SK-N-SH (cell line): ENCODE data around the gene BCL2L15. TPM values are rescaled to one million over a fixed set of nuclear protein-coding genes. Genes with fewer than 3 reads are reported as not detected.

ENCODE experiments used
- CTCF ChIA-PET: fragments of 300-600, 350-600 bp; formaldehyde crosslinking; extraction: SDS; loops from one replicate; lab custom pipeline; 2021; lab: Yijun Ruan, JAX
- POLR2A ChIA-PET: fragments of 350-600 bp; sonication (Branson Sonifier 250); formaldehyde crosslinking; extraction: SDS; loops from one replicate; lab custom pipeline; 2020; ENCODE audit warnings: antibody characterized with exemption, inconsistent platforms; lab: Yijun Ruan, JAX
- DNase-seq: peaks from one replicate; pipeline ENCODE4 v3.0.0; 2012
- H2AFZ ChIP-seq: fragments of 200-600 bp; sonication (generic); 2 replicates; pipeline ENCODE4 v1.8.1; 2016; ENCODE audit warnings: antibody characterized with exemption, mild to moderate bottlenecking, low read depth
- H3F3A ChIP-seq: fragments of 200-600 bp; sonication (generic); replicated peaks from 2 replicates; pipeline ENCODE3; 2016; ENCODE audit warnings: antibody characterized with exemption, mild to moderate bottlenecking; ENCODE audit not compliant: insufficient read depth
- H3K27ac ChIP-seq, 2 experiments: fragments of 200-500 bp in 1 of 2; fragments of 200-600 bp in 1 of 2; sonication (Bioruptor generic) in 1 of 2; sonication (generic), shearing (Covaris generic) in 1 of 2; 2 replicates each; pipeline versions ENCODE4 v1.5.1 to v1.6.1; 2014 to 2016; ENCODE audit warnings: low read depth in 2 of 2, inconsistent platforms in 1 of 2, low read length in 1 of 2, mild to moderate bottlenecking in 1 of 2, mixed read lengths in 1 of 2
- H3K27me3 ChIP-seq: fragments of 200-600 bp; sonication (generic), shearing (Covaris generic); 2 replicates; pipeline ENCODE4 v1.6.1; 2016; ENCODE audit warnings: mixed run types; ENCODE audit not compliant: insufficient read depth
- H3K36me3 ChIP-seq, 2 experiments: fragments of 200-500 bp in 1 of 2; fragments of 200-600 bp in 1 of 2; sonication (Bioruptor generic) in 1 of 2; sonication (generic) in 1 of 2; replicated peaks in 1 of 2; 2 replicates each; pipeline versions ENCODE3 to v1.5.1; 2014 to 2016; ENCODE audit warnings: low read length in 1 of 2, mild to moderate bottlenecking in 1 of 2; ENCODE audit not compliant: insufficient read depth in 2 of 2, control insufficient read depth in 1 of 2
- H3K4me1 ChIP-seq, 2 experiments: fragments of 200-500 bp in 1 of 2; fragments of 200-600 bp in 1 of 2; sonication (Bioruptor generic) in 1 of 2; sonication (generic), shearing (Covaris generic) in 1 of 2; 2 replicates each; pipeline versions ENCODE4 v1.5.1 to v1.6.1; 2014 to 2016; ENCODE audit warnings: low read depth in 1 of 2, low read length in 1 of 2, mixed run types in 1 of 2; ENCODE audit not compliant: insufficient read depth in 2 of 2, control insufficient read depth in 1 of 2
- H3K4me2 ChIP-seq: fragments of 200-600 bp; sonication (generic), shearing (Covaris generic); 2 replicates; pipeline ENCODE4 v1.6.1; 2017; ENCODE audit warnings: mixed run types
- H3K4me3 ChIP-seq, 2 experiments: fragments of 200-500 bp in 1 of 2; fragments of 200-600 bp in 1 of 2; sonication (Bioruptor generic) in 1 of 2; sonication (generic), shearing (Covaris generic) in 1 of 2; 2 replicates each; pipeline versions ENCODE4 v1.5.1 to v1.8.1; 2014 to 2016; ENCODE audit warnings: low read depth in 2 of 2, inconsistent platforms in 1 of 2, low read length in 1 of 2, mild to moderate bottlenecking in 1 of 2, mixed read lengths in 1 of 2, moderate library complexity in 1 of 2
- H3K79me2 ChIP-seq: fragments of 200-600 bp; sonication (generic); 2 replicates; pipeline ENCODE4 v1.8.1; 2017; ENCODE audit warnings: mild to moderate bottlenecking; ENCODE audit not compliant: insufficient read depth
- H3K9ac ChIP-seq: fragments of 200-600 bp; sonication (generic); 2 replicates; pipeline ENCODE4 v1.6.1; 2017; ENCODE audit warnings: mixed run types
- H3K9me2 ChIP-seq: fragments of 200-600 bp; sonication (generic); 2 replicates; pipeline ENCODE4 v1.6.1; 2017; ENCODE audit warnings: mixed run types
- H3K9me3 ChIP-seq: fragments of 200-600 bp; sonication (generic); 2 replicates; pipeline ENCODE4 v1.6.1; 2017; ENCODE audit warnings: mixed run types, mild to moderate bottlenecking, moderate library complexity
- H4K20me1 ChIP-seq: fragments of 200-600 bp; sonication (generic); 2 replicates; pipeline ENCODE4 v1.6.1; 2017; ENCODE audit warnings: mild to moderate bottlenecking, mixed run types; ENCODE audit not compliant: insufficient read depth
- ELF1 ChIP-seq: IDR thresholded peaks from 2 replicates; pipeline ENCODE4 v1.4.0; 2012
- GABPA ChIP-seq: IDR thresholded peaks from 2 replicates; pipeline ENCODE4 v1.4.0; 2012; ENCODE audit warnings: low read depth, mild to moderate bottlenecking
- WGBS: methylation state at CpG from one replicate; pipeline ENCODE4 v1.1.6; 2017; ENCODE audit warnings: low lambda C conversion rate; 5-methylcytosine and 5-hydroxymethylcytosine counted together
- polyA plus RNA-seq, 3 experiments: library from polyadenylated mRNA; depleted of rRNA; stranded (reverse); fragments of >200 nt; gene quantifications; 2 replicates each; pipeline ENCODE4 v1.2.3, GENCODE V29; 2012
- TF ChIP-seq, protein P1 (sequence below): IDR thresholded peaks from 2 replicates; pipeline ENCODE4 v1.6.1; 2012; ENCODE audit warnings: mild to moderate bottlenecking, low read depth, low read length, moderate library complexity

The BCL2L15 gene
- polyA plus RNA-seq, 1 of the 3 experiments (the other 2 are of a cell fraction) = 0.02 TPM

DNA sequence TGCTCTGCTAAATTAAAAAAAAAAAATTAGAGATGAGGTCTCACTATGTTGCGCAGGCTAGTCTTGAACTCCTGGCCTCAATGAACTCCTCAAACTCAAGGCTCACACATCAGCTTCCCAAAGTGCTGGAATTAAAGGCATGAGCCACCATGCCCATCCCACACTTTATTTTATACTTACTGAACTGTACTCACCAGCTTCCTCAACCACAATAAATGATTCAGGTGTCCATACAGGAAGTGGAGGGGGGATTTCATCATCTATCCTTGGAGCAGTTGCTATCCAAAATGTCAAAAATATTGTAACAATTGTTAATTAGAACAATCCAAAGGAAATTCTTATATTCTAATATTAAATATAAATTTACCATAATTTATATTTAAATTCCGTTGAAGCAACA lies 52.7 kb downstream of the BCL2L15 start:
- Histone ChIP-seq H2AFZ (no peak overlapping the region), H3K9ac (no peak overlapping the region)
- CTCF ChIA-PET = interaction anchor here (0.8 to 2.4 kb wide), 18 partner anchors 11 to 448 kb away, joined by 3 to 14 read pairs (median 6); partner anchors contain the start of genes AP4B1, HIPK1, OLFML3 and RSBN1
- TF ChIP-seq, protein P1, sequence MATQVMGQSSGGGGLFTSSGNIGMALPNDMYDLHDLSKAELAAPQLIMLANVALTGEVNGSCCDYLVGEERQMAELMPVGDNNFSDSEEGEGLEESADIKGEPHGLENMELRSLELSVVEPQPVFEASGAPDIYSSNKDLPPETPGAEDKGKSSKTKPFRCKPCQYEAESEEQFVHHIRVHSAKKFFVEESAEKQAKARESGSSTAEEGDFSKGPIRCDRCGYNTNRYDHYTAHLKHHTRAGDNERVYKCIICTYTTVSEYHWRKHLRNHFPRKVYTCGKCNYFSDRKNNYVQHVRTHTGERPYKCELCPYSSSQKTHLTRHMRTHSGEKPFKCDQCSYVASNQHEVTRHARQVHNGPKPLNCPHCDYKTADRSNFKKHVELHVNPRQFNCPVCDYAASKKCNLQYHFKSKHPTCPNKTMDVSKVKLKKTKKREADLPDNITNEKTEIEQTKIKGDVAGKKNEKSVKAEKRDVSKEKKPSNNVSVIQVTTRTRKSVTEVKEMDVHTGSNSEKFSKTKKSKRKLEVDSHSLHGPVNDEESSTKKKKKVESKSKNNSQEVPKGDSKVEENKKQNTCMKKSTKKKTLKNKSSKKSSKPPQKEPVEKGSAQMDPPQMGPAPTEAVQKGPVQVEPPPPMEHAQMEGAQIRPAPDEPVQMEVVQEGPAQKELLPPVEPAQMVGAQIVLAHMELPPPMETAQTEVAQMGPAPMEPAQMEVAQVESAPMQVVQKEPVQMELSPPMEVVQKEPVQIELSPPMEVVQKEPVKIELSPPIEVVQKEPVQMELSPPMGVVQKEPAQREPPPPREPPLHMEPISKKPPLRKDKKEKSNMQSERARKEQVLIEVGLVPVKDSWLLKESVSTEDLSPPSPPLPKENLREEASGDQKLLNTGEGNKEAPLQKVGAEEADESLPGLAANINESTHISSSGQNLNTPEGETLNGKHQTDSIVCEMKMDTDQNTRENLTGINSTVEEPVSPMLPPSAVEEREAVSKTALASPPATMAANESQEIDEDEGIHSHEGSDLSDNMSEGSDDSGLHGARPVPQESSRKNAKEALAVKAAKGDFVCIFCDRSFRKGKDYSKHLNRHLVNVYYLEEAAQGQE = no peak
- TF ChIP-seq ELF1 (no peak), GABPA (no peak)
- TF ChIP-seq, all 33 proteins: peak for 0
- Histone ChIP-seq H3K9me3 (no peaks in the 10 kb centered on the region), H3K79me2 (no peaks in the 10 kb centered on the region), H3K4me1 (peaks cover 0 to 16% of the 10 kb centered on the region in 2 experiments; a peak in 1 of 4 replicates), H3K4me3 (no peak overlapping the region), H4K20me1 (no peaks in the 10 kb centered on the region), H3F3A (peaks cover 8% of the 10 kb centered on the region), H3K27ac (no peak overlapping the region), H3K4me2 (no peak overlapping the region), H3K27me3 (no peaks in the 10 kb centered on the region), H3K9me2 (no peaks in the 10 kb centered on the region), H3K36me3 (no peaks in the 10 kb centered on the region)
- no peak for DNase-seq
- POLR2A ChIA-PET = no interaction called here
- 96% methylated on average over 2 of the region's 2 CpGs for WGBS

Other genes with a start within 250 kb of the BCL2L15 start
- gene PHTF1, start 128.1 kb downstream of the BCL2L15 start, polyA plus RNA-seq (2012; rRNA removed) = 10.8 and 14.1 TPM in 2 replicates
- gene RSBN1, start 75.1 kb downstream of the BCL2L15 start, polyA plus RNA-seq (2012; rRNA removed) = 3.9 and 4.0 TPM in 2 replicates
- gene PTPN22, start 15.9 kb downstream of the BCL2L15 start, polyA plus RNA-seq (2012; rRNA removed) = 0.12 and 0.16 TPM in 2 replicates
- gene AP4B1, start 17.2 kb upstream of the BCL2L15 start, polyA plus RNA-seq (2012; rRNA removed) = 11.5 and 16.8 TPM in 2 replicates
- gene DCLRE1B, start 17.7 kb upstream of the BCL2L15 start, polyA plus RNA-seq (2012; rRNA removed) = 3.0 and 3.3 TPM in 2 replicates
- gene HIPK1, start 41.7 kb upstream of the BCL2L15 start, polyA plus RNA-seq (2012; rRNA removed) = 7.1 and 10.1 TPM in 2 replicates
- 26.1 and 28.3 TPM in 2 replicates for gene OLFML3, start 91.9 kb upstream of the BCL2L15 start, polyA plus RNA-seq (2012; rRNA removed)